Measurements from ENCODE around the gene PSMG2.

GRCh38 chr18:12656605-12656937 lies 46.3 kb upstream of the PSMG2 start:
- TF ChIP-seq CTCF (IDR thresholded peaks at IDR 0.05) (no peak), POLR2AphosphoS5 (IDR thresholded peaks at IDR 0.05) (no peak)

All from breast epithelium (tissue), 3 donors.